ENCODE measurements around the gene BUB1B. TPM values are rescaled to one million over a fixed set of nuclear protein-coding genes. Genes with fewer than 3 reads are reported as not detected.

The BUB1B gene
- total and polyA plus RNA-seq, 4 donors = 1.1 to 8.0 (median 2.1) TPM

DNA sequence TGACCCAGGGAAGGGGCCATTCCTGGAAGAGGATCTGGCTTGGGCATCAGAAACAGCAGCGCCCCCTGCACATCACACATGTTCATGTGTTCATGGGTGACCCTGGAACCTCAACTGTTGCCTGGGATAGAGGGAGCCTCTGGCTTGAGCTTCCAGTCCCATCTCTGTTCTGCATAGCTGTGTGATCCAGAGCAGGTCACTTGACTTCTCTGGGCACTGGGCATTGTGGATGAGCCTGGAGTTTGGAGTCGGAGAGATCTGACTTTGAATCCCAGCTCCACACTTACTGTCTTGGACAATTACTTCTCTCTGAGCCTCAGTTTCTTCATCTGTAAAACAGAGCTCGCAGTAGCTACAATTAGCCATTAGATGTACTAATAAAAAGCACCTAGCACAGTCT, 93.6 kb downstream of the BUB1B start:
- Histone ChIP-seq H3K4me3 (no peak overlapping the region), H3K27ac (ENCODE audit: low read depth in 1 of 2, low read length in 1 of 2) (no peak overlapping the region), H3K4me1 (ENCODE audit: control insufficient read depth in 5 of 5, insufficient read depth in 5 of 5, low read length in 5 of 5) (peaks cover 0 to 17% (median 0%) of the 10 kb centered on the region in 5 donors), H3K9me3 (ENCODE audit: control insufficient read depth in 4 of 4, insufficient read depth in 3 of 4, low read length in 3 of 4) (no peaks in the 10 kb centered on the region), H3K36me3 (ENCODE audit: control insufficient read depth in 4 of 4, insufficient read depth in 4 of 4, low read length in 4 of 4) (no peaks in the 10 kb centered on the region), H3K27me3 (ENCODE audit: control insufficient read depth in 3 of 3, insufficient read depth in 3 of 3, low read length in 2 of 3) (peaks cover 0 to 23% (median 8%) of the 10 kb centered on the region in 3 donors), H3K9ac (ENCODE audit: insufficient read depth in 1 of 2, low read length in 2 of 2) (no peak overlapping the region)
- TF ChIP-seq, protein P1, sequence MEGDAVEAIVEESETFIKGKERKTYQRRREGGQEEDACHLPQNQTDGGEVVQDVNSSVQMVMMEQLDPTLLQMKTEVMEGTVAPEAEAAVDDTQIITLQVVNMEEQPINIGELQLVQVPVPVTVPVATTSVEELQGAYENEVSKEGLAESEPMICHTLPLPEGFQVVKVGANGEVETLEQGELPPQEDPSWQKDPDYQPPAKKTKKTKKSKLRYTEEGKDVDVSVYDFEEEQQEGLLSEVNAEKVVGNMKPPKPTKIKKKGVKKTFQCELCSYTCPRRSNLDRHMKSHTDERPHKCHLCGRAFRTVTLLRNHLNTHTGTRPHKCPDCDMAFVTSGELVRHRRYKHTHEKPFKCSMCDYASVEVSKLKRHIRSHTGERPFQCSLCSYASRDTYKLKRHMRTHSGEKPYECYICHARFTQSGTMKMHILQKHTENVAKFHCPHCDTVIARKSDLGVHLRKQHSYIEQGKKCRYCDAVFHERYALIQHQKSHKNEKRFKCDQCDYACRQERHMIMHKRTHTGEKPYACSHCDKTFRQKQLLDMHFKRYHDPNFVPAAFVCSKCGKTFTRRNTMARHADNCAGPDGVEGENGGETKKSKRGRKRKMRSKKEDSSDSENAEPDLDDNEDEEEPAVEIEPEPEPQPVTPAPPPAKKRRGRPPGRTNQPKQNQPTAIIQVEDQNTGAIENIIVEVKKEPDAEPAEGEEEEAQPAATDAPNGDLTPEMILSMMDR (IDR thresholded peaks at IDR 0.05; ENCODE audit: control extremely low read depth, extremely low read depth) = no peak
- ATAC-seq (ENCODE audit: insufficient read depth, low FRiP score) (no peak), DNase-seq (no peak)
- 97 to 100% methylated on average over 3 of the region's 3 CpGs for WGBS, 2 donors

DNA sequence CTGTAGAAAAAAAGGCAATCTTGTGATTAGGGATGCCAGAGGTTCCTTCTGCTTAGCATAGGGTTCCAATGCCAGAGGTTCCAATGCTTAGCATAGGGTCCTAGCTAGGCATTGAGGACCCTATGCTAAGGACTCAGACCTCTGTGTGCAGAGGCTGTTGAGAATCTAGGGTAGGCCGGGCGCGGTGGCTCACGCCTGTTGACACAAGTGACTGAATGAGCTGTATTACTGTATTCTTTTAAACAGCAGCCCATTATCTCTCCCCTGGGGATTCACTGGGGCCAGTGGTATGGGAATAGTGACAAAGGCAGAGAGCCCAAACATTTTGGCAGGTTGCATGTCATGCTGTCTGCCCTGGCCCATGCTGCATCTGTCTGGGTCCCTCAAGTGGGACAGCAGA, 94.2 kb downstream of the BUB1B start:
- peaks cover 0 to 17% (median 0%) of the 10 kb centered on the region in 5 donors for H3K4me1 ChIP-seq (ENCODE audit: control insufficient read depth in 5 of 5, insufficient read depth in 5 of 5, low read length in 5 of 5)
- no peak for DNase-seq
- WGBS, 2 donors = 90 to 95% methylated on average over 4 of the region's 4 CpGs
- no peak overlapping the region for H3K4me3 ChIP-seq
- no peaks in the 10 kb centered on the region for H3K36me3 ChIP-seq (ENCODE audit: control insufficient read depth in 4 of 4, insufficient read depth in 4 of 4, low read length in 4 of 4)
- H3K9me3 ChIP-seq (ENCODE audit: control insufficient read depth in 4 of 4, insufficient read depth in 3 of 4, low read length in 3 of 4) = no peaks in the 10 kb centered on the region
- no peak overlapping the region for H3K27ac ChIP-seq (ENCODE audit: low read depth in 1 of 2, low read length in 1 of 2)
- ATAC-seq (ENCODE audit: insufficient read depth, low FRiP score) = no peak
- H3K9ac ChIP-seq (ENCODE audit: insufficient read depth in 1 of 2, low read length in 2 of 2) = no peak overlapping the region
- TF ChIP-seq, protein P1 (IDR thresholded peaks at IDR 0.05; ENCODE audit: control extremely low read depth, extremely low read depth) = no peak
- H3K27me3 ChIP-seq (ENCODE audit: control insufficient read depth in 3 of 3, insufficient read depth in 3 of 3, low read length in 2 of 3) = peaks cover 0 to 23% (median 8%) of the 10 kb centered on the region in 3 donors

DNA sequence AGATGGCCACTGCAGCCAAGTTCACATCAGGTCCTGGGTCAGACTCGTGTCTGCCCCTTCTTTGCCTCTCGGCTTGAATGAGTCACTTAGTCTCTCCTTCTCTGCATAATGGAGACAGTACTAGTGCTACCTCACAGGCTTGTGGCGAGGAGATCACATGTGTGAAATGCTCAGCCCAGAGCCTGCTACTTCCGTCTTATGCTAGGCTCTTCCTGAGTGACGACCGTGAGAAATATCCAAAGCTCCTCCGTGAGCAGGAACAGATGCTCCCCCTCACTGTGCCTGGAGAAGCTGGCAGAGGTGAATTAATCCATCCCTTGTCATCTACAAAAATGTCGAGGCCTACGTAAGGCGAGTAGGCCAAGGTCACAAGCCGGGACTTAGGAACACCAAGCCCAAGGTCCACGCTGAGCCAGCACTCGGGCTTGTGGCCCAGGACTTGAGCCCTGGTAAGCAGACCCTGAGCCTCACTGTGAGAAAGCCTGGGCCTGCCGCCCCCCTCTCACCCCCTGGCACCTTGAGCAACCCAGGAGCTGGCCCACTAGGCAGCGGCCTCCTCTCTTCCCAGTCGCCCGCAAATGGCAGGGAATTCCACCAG, 95.9 kb downstream of the BUB1B start:
- ATAC-seq (ENCODE audit: insufficient read depth, low FRiP score) (no peak), DNase-seq (no peak)
- Histone ChIP-seq H3K4me1 (ENCODE audit: control insufficient read depth in 5 of 5, insufficient read depth in 5 of 5, low read length in 5 of 5) (peaks cover 0 to 16% (median 0%) of the 10 kb centered on the region in 5 donors), H3K27ac (ENCODE audit: low read depth in 1 of 2, low read length in 1 of 2) (no peak overlapping the region), H3K9me3 (ENCODE audit: control insufficient read depth in 4 of 4, insufficient read depth in 3 of 4, low read length in 3 of 4) (no peaks in the 10 kb centered on the region), H3K4me3 (no peak overlapping the region), H3K27me3 (ENCODE audit: control insufficient read depth in 3 of 3, insufficient read depth in 3 of 3, low read length in 2 of 3) (peaks cover 0 to 23% (median 8%) of the 10 kb centered on the region in 3 donors), H3K9ac (ENCODE audit: insufficient read depth in 1 of 2, low read length in 2 of 2) (no peak overlapping the region), H3K36me3 (ENCODE audit: control insufficient read depth in 4 of 4, insufficient read depth in 4 of 4, low read length in 4 of 4) (no peaks in the 10 kb centered on the region)
- WGBS, 2 donors = 87 to 92% methylated on average over 17 of the region's 17 CpGs
- TF ChIP-seq, protein P1 (IDR thresholded peaks at IDR 0.05; ENCODE audit: control extremely low read depth, extremely low read depth) = no peak

Data from lung (tissue), 12 donors.